HepG2 (cell line): ENCODE measurements around the gene CTU2. TPM values are rescaled to one million over a fixed set of nuclear protein-coding genes. Genes with fewer than 3 reads are reported as not detected.

Source experiments
- ARID2 ChIP-seq: sonication (generic); formaldehyde crosslinking; IDR thresholded peaks from 2 replicates; pipeline ENCODE4 v1.8.1; 2022; ENCODE audit warnings: mild to moderate bottlenecking, missing genetic modification reagents, borderline replicate concordance
- ARNT ChIP-seq: fragments of 450-650 bp; IDR thresholded peaks from 2 replicates; pipeline ENCODE4 v1.6.1; 2017
- ARNTL ChIP-seq: sonication (generic); formaldehyde crosslinking; IDR thresholded peaks from 2 replicates; pipeline ENCODE4 v1.4.0; 2020; ENCODE audit warnings: mild to moderate bottlenecking, missing genetic modification reagents
- CC2D1A ChIP-seq: sonication (generic); formaldehyde crosslinking; IDR thresholded peaks from 2 replicates; pipeline ENCODE4 v1.8.1; 2023; ENCODE audit warnings: mild to moderate bottlenecking, missing genetic modification reagents
- DR1 ChIP-seq: sonication (generic); formaldehyde crosslinking; IDR thresholded peaks from 2 replicates; pipeline ENCODE4 v1.8.0; 2021; ENCODE audit warnings: mild to moderate bottlenecking, missing genetic modification reagents, inconsistent platforms
- JARID2 ChIP-seq: sonication (generic); formaldehyde crosslinking; IDR thresholded peaks from 2 replicates; pipeline ENCODE4 v1.8.1; 2023; ENCODE audit warnings: missing genetic modification reagents, inconsistent platforms; ENCODE audit not compliant: insufficient replicate concordance
- MYNN ChIP-seq: sonication (generic); formaldehyde crosslinking; IDR thresholded peaks from 2 replicates; pipeline ENCODE4 v1.4.0; 2020; ENCODE audit warnings: mild to moderate bottlenecking, low read depth, missing genetic modification reagents
- NFIB ChIP-seq: sonication (generic); formaldehyde crosslinking; IDR thresholded peaks from 2 replicates; pipeline ENCODE4 v1.9.0; 2021; ENCODE audit warnings: missing genetic modification reagents, mild to moderate bottlenecking, borderline replicate concordance
- NFKB2 ChIP-seq: sonication (generic); formaldehyde crosslinking; IDR thresholded peaks from 2 replicates; pipeline ENCODE4 v1.4.0; 2020; ENCODE audit warnings: missing genetic modification reagents, borderline replicate concordance
- PHB2 ChIP-seq: fragments of 450-650 bp; IDR thresholded peaks from 2 replicates; pipeline ENCODE4 v1.6.1; 2018; ENCODE audit not compliant: partially characterized antibody
- RARG ChIP-seq: sonication (generic); formaldehyde crosslinking; IDR thresholded peaks from 2 replicates; pipeline ENCODE4 v1.4.0; 2020; ENCODE audit warnings: low read depth, mild to moderate bottlenecking, missing genetic modification reagents
- SIN3A ChIP-seq: IDR thresholded peaks from 2 replicates; pipeline ENCODE4 v1.6.1; 2011; ENCODE audit warnings: low read depth, mild to moderate bottlenecking, control low read depth, low read length, borderline replicate concordance
- SNAI1 ChIP-seq: sonication (generic); formaldehyde crosslinking; IDR thresholded peaks from 2 replicates; pipeline ENCODE4 v1.5.0; 2020; ENCODE audit warnings: mild to moderate bottlenecking, missing genetic modification reagents, borderline replicate concordance
- ZBTB20 ChIP-seq: sonication (generic); formaldehyde crosslinking; IDR thresholded peaks from 2 replicates; pipeline ENCODE4 v1.8.1; 2023; ENCODE audit warnings: missing genetic modification reagents, low read depth, mild to moderate bottlenecking, borderline replicate concordance
- ZC3H4 ChIP-seq: sonication (generic); formaldehyde crosslinking; IDR thresholded peaks from 2 replicates; pipeline ENCODE4 v1.4.0; 2020; ENCODE audit warnings: missing genetic modification reagents, borderline replicate concordance
- ZIK1 ChIP-seq: sonication (generic); formaldehyde crosslinking; IDR thresholded peaks from 2 replicates; pipeline ENCODE4 v1.5.0; 2020; ENCODE audit warnings: mild to moderate bottlenecking, low read depth, missing genetic modification reagents, borderline replicate concordance
- ZNF549 ChIP-seq: sonication (generic); formaldehyde crosslinking; IDR thresholded peaks from 2 replicates; pipeline ENCODE4 v1.5.0; 2020; ENCODE audit warnings: missing genetic modification reagents
- ZNF629 ChIP-seq: sonication (generic); formaldehyde crosslinking; conservative IDR thresholded peaks from 2 replicates; pipeline ENCODE4 v1.5.0; 2020; ENCODE audit warnings: missing genetic modification reagents
- ZNF772 ChIP-seq: sonication (generic); formaldehyde crosslinking; IDR thresholded peaks from 2 replicates; pipeline ENCODE4 v1.5.0; 2020; ENCODE audit warnings: mild to moderate bottlenecking, missing genetic modification reagents
- ZSCAN20 ChIP-seq: sonication (generic); formaldehyde crosslinking; IDR thresholded peaks from 2 replicates; pipeline ENCODE4 v1.4.0; 2020; ENCODE audit warnings: missing genetic modification reagents, mild to moderate bottlenecking, borderline replicate concordance
- polyA plus RNA-seq, 8 experiments: library from polyadenylated mRNA; depleted of rRNA in 3 of 8; stranded (reverse) in 7 of 8; unstranded in 1 of 8; fragments of >200 nt; fragmentation: Illumina TruSeq in 4 of 8; extraction: Trizol in 4 of 8; gene quantifications; 2 replicates each; pipeline versions ENCODE4 v1.2.1 to v1.2.3, GENCODE V29; 2011 to 2016; ENCODE audit warnings: low read depth in 4 of 8, missing spikeins in 1 of 8, mixed read lengths in 1 of 8; ENCODE audit not compliant: insufficient read depth in 1 of 8
- total RNA-seq, 5 experiments: library from RNA; depleted of rRNA; stranded (reverse); fragments of >200 nt; fragmentation: Illumina TruSeq; extraction: Trizol; gene quantifications; 2 replicates each; pipeline ENCODE4 v1.2.3, GENCODE V29; 2016; ENCODE audit warnings: low read depth in 1 of 5
- TF ChIP-seq, protein P1 (sequence below): sonication (generic); formaldehyde crosslinking; IDR thresholded peaks from 2 replicates; pipeline ENCODE4 v1.4.0; 2020; ENCODE audit warnings: mild to moderate bottlenecking, low read depth, missing genetic modification reagents
- TF ChIP-seq, protein P2 (sequence below): sonication (generic); formaldehyde crosslinking; IDR thresholded peaks from 2 replicates; pipeline ENCODE4 v1.8.1; 2023; ENCODE audit warnings: mild to moderate bottlenecking, missing genetic modification reagents
- TF ChIP-seq, protein P3 (sequence below): fragments of 450-650 bp; IDR thresholded peaks from 2 replicates; pipeline ENCODE4 v1.6.1; 2017; ENCODE audit warnings: mild to moderate bottlenecking
- TF ChIP-seq, protein P4 (sequence below): IDR thresholded peaks from 2 replicates; pipeline ENCODE4 v1.6.1; 2016; ENCODE audit warnings: low read depth

The CTU2 gene
- total and polyA plus RNA-seq, 2 of the 13 experiments (the other 11 are each of a cell fraction or from before 2014, with no cell fraction given): 13.3 to 21.9 TPM

DNA sequence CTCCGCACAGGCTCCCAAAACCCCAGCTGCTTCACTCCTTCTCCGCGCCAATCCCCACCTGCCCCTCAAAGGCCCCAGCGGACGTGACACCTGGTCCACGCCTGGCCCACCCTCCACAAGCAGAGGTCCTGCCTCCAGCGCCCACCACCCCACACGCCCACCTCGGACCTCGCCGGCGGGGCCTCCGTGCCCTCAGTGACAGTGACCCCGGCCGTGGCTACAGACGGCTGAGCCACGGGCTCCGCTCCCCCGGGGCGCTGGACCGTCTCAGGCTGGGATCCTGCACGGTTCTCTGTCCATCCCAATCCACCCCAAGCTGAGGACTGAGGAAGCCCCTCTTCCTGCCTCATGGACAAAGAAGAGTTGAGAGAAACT is 53.7 kb downstream of the CTU2 start (continued):
- TF ChIP-seq, protein P1, sequence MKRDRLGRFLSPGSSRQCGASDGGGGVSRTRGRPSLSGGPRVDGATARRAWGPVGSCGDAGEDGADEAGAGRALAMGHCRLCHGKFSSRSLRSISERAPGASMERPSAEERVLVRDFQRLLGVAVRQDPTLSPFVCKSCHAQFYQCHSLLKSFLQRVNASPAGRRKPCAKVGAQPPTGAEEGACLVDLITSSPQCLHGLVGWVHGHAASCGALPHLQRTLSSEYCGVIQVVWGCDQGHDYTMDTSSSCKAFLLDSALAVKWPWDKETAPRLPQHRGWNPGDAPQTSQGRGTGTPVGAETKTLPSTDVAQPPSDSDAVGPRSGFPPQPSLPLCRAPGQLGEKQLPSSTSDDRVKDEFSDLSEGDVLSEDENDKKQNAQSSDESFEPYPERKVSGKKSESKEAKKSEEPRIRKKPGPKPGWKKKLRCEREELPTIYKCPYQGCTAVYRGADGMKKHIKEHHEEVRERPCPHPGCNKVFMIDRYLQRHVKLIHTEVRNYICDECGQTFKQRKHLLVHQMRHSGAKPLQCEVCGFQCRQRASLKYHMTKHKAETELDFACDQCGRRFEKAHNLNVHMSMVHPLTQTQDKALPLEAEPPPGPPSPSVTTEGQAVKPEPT (CRISPR knock-in tag): 0 out of 2 replicates have a peak, but pooled peaks have one; percentile 60
- TF ChIP-seq CC2D1A (CRISPR knock-in tag) (no peak), ZSCAN20 (CRISPR knock-in tag) (no peak), ARNT (no peak), DR1 (CRISPR knock-in tag) (0 out of 2 replicates have a peak, but pooled peaks have one; percentile 39), PHB2 (no peak), ZBTB20 (CRISPR knock-in tag) (no peak), MYNN (CRISPR knock-in tag) (no peak), ARNTL (CRISPR knock-in tag) (no peak), ZNF549 (CRISPR knock-in tag) (no peak), ZNF629 (CRISPR knock-in tag) (no peak), ARID2 (no peak), SNAI1 (CRISPR knock-in tag) (0 out of 2 replicates have a peak, but pooled peaks have one; percentile 72), SIN3A (0 out of 2 replicates have a peak, but pooled peaks have one; percentile 18), NFIB (CRISPR knock-in tag) (no peak), JARID2 (no peak), RARG (CRISPR knock-in tag) (no peak), ZIK1 (0 out of 2 replicates have a peak, but pooled peaks have one; percentile 14), ZC3H4 (CRISPR knock-in tag) (no peak), ZNF772 (no peak), NFKB2 (no peak)
- TF ChIP-seq, protein P2, sequence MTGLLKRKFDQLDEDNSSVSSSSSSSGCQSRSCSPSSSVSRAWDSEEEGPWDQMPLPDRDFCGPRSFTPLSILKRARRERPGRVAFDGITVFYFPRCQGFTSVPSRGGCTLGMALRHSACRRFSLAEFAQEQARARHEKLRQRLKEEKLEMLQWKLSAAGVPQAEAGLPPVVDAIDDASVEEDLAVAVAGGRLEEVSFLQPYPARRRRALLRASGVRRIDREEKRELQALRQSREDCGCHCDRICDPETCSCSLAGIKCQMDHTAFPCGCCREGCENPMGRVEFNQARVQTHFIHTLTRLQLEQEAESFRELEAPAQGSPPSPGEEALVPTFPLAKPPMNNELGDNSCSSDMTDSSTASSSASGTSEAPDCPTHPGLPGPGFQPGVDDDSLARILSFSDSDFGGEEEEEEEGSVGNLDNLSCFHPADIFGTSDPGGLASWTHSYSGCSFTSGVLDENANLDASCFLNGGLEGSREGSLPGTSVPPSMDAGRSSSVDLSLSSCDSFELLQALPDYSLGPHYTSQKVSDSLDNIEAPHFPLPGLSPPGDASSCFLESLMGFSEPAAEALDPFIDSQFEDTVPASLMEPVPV (CRISPR knock-in tag): no peak; the same call in 1 of the 2 replicates
- TF ChIP-seq, protein P3, sequence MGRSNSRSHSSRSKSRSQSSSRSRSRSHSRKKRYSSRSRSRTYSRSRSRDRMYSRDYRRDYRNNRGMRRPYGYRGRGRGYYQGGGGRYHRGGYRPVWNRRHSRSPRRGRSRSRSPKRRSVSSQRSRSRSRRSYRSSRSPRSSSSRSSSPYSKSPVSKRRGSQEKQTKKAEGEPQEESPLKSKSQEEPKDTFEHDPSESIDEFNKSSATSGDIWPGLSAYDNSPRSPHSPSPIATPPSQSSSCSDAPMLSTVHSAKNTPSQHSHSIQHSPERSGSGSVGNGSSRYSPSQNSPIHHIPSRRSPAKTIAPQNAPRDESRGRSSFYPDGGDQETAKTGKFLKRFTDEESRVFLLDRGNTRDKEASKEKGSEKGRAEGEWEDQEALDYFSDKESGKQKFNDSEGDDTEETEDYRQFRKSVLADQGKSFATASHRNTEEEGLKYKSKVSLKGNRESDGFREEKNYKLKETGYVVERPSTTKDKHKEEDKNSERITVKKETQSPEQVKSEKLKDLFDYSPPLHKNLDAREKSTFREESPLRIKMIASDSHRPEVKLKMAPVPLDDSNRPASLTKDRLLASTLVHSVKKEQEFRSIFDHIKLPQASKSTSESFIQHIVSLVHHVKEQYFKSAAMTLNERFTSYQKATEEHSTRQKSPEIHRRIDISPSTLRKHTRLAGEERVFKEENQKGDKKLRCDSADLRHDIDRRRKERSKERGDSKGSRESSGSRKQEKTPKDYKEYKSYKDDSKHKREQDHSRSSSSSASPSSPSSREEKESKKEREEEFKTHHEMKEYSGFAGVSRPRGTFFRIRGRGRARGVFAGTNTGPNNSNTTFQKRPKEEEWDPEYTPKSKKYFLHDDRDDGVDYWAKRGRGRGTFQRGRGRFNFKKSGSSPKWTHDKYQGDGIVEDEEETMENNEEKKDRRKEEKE: no peak
- TF ChIP-seq, protein P4, sequence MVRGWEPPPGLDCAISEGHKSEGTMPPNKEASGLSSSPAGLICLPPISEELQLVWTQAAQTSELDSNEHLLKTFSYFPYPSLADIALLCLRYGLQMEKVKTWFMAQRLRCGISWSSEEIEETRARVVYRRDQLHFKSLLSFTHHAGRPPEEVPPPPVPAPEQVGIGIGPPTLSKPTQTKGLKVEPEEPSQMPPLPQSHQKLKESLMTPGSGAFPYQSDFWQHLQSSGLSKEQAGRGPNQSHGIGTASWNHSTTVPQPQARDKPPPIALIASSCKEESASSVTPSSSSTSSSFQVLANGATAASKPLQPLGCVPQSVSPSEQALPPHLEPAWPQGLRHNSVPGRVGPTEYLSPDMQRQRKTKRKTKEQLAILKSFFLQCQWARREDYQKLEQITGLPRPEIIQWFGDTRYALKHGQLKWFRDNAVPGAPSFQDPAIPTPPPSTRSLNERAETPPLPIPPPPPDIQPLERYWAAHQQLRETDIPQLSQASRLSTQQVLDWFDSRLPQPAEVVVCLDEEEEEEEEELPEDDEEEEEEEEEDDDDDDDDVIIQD (CRISPR knock-in tag): no peak
